ENCODE results near the gene CD19.

DNA sequence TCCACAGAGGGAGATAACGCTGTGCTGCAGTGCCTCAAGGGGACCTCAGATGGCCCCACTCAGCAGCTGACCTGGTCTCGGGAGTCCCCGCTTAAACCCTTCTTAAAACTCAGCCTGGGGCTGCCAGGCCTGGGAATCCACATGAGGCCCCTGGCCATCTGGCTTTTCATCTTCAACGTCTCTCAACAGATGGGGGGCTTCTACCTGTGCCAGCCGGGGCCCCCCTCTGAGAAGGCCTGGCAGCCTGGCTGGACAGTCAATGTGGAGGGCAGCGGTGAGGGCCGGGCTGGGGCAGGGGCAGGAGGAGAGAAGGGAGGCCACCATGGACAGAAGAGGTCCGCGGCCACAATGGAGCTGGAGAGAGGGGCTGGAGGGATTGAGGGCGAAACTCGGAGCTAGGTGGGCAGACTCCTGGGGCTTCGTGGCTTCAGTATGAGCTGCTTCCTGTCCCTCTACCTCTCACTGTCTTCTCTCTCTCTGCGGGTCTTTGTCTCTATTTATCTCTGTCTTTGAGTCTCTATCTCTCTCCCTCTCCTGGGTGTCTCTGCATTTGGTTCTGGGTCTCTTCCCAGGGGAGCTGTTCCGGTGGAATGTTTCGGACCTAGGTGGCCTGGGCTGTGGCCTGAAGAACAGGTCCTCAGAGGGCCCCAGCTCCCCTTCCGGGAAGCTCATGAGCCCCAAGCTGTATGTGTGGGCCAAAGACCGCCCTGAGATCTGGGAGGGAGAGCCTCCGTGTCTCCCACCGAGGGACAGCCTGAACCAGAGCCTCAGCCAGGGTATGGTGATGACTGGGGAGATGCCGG, 769 bp downstream of the CD19 start:
- TF ChIP-seq, protein P1, sequence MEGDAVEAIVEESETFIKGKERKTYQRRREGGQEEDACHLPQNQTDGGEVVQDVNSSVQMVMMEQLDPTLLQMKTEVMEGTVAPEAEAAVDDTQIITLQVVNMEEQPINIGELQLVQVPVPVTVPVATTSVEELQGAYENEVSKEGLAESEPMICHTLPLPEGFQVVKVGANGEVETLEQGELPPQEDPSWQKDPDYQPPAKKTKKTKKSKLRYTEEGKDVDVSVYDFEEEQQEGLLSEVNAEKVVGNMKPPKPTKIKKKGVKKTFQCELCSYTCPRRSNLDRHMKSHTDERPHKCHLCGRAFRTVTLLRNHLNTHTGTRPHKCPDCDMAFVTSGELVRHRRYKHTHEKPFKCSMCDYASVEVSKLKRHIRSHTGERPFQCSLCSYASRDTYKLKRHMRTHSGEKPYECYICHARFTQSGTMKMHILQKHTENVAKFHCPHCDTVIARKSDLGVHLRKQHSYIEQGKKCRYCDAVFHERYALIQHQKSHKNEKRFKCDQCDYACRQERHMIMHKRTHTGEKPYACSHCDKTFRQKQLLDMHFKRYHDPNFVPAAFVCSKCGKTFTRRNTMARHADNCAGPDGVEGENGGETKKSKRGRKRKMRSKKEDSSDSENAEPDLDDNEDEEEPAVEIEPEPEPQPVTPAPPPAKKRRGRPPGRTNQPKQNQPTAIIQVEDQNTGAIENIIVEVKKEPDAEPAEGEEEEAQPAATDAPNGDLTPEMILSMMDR (conservative IDR thresholded peaks at IDR 0.05; ENCODE audit: low read length) = no peak; the same call in 1 of the 2 replicates
- TF ChIP-seq EZH2phosphoT487 (IDR thresholded peaks at IDR 0.05; ENCODE audit: borderline replicate concordance, low read depth, low read length) = no peak
